Stimulated activated CD8-positive, alpha-beta memory T cell treated with anti-CD3 and anti-CD28 coated beads, Interleukin-4, amount 100 ng/mL, for 24 hours (primary cell): Measurements from ENCODE around the gene ETDC.
"Not testable (repeated sequence)": the region's sequence is repeated elsewhere in the genome, so short reads cannot be mapped to it uniquely, and the experiment has no call there.

Source experiments
- DNase-seq: peaks from one replicate; pipeline ENCODE4 v3.0.0-alpha.2; 2020; ENCODE audit warnings: low read depth

The ETDC gene

DNA sequence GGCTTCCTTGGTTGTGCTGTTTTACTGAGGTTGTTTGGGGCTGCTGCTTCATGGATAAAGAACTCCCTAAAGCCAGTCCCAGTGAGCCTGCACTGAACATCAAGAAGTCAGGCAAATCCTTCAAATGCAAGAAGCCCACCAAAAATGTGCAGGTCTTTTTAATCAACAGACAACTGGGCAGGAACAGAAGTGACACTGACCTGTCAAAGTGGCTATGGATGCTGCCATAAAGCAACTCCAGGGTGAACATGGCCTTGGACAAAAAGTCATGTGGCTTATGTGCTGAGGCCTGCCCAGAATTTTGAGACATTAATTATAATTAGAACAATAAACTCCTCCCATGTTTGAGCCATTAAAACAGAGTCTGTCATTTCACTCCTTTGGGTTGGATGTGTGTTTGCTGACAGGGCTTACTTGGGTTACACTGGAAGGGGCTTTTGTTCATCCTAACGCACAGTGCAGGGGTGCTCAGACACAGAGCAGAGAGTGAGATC is at the start of gene ETDC:
TSS of gene ETDC (plus strand) at position 51 of the 494 bp plus-strand sequence. CDS start at position 51, 0 bp downstream.
- no peak for DNase-seq

DNA sequence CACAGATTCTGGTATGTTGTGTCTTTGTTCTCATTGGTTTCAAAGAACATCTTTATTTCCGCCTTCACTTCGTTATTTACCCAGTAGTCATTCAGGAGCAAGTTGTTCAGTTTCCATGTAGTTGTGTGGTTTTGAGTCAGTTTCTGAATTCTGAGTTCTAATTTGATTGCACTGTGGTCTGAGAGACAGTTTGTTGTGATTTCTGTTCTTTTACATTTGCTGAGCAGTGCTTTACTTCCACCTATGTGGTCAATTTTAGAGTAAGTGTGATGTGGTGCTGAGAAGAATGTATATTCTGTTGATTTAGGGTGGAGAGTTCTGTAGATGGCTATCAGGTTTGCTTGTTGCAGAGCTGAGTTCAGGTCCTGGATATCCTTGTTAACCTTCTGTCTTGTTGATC is 48.3 kb upstream of the ETDC start:
- not testable (repeated sequence) for DNase-seq

- DNase-seq: not testable (repeated sequence)
These were observed 45.9 kb upstream of the ETDC start for GRCh38 chrX:135263376-135263775.

GRCh38 chrX:135264206-135264605 is 45.1 kb upstream of the ETDC start:
- DNase-seq: no peak

GRCh38 chrX:135273162-135273561 is 36.1 kb upstream of the ETDC start:
- no peak for DNase-seq

DNA sequence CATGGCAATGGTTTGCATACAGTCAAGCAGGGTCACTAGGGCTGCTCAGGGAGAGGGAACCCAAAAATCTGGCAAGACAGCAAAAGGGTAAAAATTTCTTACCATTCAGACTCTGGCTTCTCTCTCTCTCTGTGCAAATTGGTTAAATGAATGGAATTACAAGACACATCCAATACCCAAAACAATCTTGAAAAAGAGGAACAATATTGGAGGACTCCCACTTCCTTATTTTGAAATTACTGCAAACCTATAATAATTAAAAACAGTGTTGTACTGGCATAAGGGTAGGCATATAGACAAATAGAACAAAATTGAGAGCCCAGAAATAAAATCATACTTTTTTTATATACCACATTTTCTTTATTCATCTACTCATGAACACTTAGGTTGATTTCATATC is 33.3 kb upstream of the ETDC start:
- no peak for DNase-seq

DNA sequence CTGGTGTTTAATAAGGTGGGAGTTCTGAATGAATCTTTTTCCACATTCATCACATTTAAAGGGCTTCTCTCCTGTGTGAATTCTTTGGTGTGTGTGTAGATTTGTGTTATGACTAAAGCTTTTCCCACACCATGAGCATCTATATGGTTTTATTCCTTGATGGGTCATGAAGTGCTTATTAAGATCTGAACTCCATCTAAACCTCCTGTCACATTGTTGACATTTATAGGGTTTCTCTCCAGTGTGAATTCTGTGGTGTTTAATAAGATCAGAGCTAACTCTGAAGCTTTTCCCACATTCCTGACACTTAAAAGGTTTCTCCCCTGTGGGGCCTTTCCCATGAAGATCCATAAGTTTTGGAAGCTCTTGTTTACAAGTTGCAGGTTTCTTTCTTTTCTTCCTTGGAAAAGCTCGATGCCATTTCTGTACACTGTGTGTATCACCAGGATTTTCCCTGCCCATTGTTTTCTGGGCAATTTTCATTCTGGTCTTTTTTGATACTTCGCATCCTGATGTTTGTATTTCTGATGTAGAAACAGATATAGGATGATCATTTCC is 21.9 kb upstream of the ETDC start:
- DNase-seq: no peak

DNA sequence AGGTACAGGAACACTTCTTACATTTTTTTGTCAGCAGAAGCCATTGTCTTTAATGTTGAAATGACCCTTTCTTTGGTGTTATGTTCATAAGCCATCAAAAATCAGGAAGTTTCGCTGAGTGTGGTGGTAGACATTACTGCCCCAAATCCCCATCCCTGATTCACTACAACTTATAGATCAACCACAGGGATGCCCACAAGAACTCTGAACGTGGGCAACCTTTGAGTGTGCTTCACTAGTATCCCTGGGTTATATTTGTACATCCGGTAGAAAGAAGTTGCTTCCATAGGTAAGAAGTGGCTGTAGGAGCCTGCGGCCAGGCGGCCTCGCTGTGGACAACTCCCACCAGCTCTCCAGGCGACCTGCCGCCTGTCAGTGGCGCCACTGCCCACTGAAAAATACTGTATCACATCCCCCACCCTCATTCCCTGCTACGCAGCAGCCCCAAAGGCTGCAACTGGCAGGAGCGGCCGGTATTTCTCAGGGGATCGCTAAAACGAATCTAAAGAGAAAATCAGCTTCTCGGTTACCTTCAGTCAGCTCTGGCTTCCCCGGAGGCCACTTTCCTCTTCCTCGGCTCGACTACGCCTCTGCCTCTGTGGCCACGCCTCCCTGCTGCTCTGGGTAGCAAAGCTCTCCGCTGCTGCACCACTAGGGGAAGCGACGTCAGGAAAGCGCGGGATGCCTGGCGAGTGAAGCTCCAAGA is 13.9 kb upstream of the ETDC start:
- DNase-seq: peak; percentile 33

GRCh38 chrX:135295944-135296305 is 13.4 kb upstream of the ETDC start:
- DNase-seq: no peak

DNA sequence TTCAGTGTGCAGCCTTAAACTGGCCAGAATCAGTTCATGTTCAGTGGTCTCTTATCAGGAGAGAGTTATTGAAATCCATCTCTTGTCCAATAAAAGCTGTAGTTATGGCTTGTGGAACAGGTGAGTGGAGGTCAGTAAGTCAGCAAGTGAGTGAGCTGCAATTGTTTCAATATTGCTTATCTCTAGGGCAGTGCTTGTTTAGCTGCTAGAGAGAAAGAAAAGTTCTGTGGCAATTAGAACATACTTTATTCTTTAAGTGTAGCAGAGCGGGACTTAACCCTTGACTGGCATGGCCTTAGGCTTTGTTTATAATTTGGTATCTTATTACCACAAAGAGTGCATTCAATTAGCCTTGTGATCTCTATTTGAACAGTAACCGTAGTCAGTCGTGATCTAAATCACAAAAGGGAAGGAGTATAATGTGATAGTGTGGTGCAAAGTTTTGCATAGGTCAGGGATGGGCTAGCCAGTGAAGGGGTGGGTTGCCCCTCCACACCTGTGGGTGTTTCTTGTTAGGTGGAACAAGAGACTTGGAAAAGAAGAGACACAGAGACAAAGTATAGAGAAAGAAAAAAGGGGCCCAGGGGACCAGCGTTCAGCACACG is 6.9 kb upstream of the ETDC start:
- DNase-seq: no peak

DNA sequence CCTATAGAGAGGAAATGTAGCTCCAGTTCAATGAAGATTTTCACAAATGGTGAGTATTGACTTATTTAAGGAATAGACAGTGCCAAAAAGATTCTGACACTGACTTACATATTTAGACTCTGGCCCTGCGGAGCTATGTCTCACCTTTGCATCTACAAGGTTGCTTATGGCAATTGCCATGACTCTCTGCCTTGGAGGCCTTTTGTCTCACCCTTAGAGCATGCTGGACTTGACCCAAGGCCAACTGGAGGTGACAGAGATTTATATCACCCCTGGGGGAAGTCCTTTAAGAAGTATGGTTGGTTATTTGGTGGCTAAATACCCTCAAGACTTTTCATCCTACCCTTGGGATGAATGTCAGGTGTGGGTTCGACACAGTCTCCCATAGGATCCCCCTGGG is 4.5 kb upstream of the ETDC start:
- no peak for DNase-seq

GRCh38 chrX:135307171-135307570 is 2.1 kb upstream of the ETDC start:
- no peak for DNase-seq

- no peak for DNase-seq
These were observed 880 bp upstream of the ETDC start for GRCh38 chrX:135308345-135308855.

- DNase-seq: no peak
These were observed 6.6 kb downstream of the ETDC start for GRCh38 chrX:135315864-135316263.

GRCh38 chrX:135324463-135324862 is 15.2 kb downstream of the ETDC start:
- no peak for DNase-seq

GRCh38 chrX:135325036-135325818 is 15.9 kb downstream of the ETDC start:
- not testable (repeated sequence) for DNase-seq

- DNase-seq: no peak
These were observed 18.0 kb downstream of the ETDC start for GRCh38 chrX:135327299-135327698.

DNA sequence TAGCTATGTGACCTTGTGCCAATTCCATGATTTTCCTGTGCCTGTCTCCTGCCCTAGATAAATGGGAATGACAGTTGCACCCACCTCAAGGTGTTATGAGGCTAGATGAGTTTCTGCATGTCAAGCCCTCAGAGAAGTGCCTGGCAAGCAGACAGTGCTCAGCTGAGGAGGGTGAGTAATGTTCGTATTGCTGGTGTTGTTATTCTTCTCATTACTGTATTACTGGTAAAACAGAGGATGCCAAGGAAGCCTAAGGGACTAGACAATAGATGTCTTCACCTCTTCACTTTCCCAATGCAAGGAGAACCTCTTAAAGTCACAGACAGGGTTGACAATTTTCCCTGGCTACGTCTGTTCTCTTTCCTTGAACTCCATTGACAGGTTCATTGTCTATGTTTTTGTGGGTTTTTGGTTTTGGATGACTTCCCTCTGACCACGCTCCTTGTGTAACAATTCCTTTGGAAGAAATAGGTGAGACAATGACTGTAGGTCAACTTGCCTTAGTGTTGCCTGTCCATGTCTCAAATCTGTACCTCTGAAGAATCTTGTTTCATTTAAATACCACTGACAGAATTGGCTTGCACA is 19.2 kb downstream of the ETDC start:
- DNase-seq: no peak

- no peak for DNase-seq
These were observed 21.4 kb downstream of the ETDC start for GRCh38 chrX:135330706-135331105.

GRCh38 chrX:135331525-135331924 is 22.2 kb downstream of the ETDC start:
- DNase-seq: no peak

DNA sequence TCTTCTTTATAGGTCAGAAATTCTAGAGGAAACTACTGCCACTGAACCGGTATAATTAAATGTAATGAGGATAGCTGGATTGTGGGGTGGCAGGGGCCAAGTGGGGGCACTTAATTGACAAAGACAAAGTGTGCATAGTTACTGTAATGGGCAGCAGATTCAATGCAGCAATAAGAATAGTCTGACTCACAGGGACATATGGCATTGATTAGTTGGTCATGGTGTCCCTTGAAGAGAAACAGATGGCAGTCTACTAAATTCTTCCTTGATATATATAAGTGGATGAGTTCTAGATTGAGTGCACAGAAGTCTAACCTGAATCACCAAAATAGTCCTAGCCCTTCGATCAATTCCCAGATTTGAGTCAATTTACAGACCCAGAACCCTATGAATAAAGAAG is 31.6 kb downstream of the ETDC start:
- no peak for DNase-seq

GRCh38 chrX:135345107-135345589 is 35.9 kb downstream of the ETDC start:
- no peak for DNase-seq
